NT2/D1 (cell line): ENCODE measurements around the gene NTMT2.

Experiments used
- SUZ12 ChIP-seq: IDR thresholded peaks from 2 replicates; pipeline ENCODE4 v1.6.1; 2011; ENCODE audit not compliant: insufficient read length, insufficient read depth; ENCODE audit errors: extremely low read depth
- ZNF274 ChIP-seq: IDR thresholded peaks from 2 replicates; pipeline ENCODE4 v1.6.1; 2011; ENCODE audit warnings: mild to moderate bottlenecking, low read depth, low read length

- TF ChIP-seq SUZ12 = no peak
- no peak for TF ChIP-seq ZNF274
Observed at GRCh38 chr1:170218257-170218650, 72.5 kb downstream of the NTMT2 start.
